Smooth muscle cell (in vitro differentiated cells): Measurements from ENCODE around the gene DHTKD1. TPM values are rescaled to one million over a fixed set of nuclear protein-coding genes. Genes with fewer than 3 reads are reported as not detected.

ENCODE experiments used
- DNase-seq: peaks from one replicate; lab custom pipeline; 2025; ENCODE audit not compliant: unreplicated experiment; lab: John Stamatoyannopoulos, UW
- H2AFZ ChIP-seq: fragments of 200-600 bp; sonication (generic); 2 replicates; pipeline ENCODE4 v1.6.0; 2016; ENCODE audit warnings: antibody characterized with exemption, low read depth, mild to moderate bottlenecking
- H3F3A ChIP-seq: fragments of 200-600 bp; sonication (generic); 2 replicates; pipeline ENCODE4 v1.6.0; 2017; ENCODE audit warnings: antibody characterized with exemption, low read depth
- H3K27ac ChIP-seq: fragments of 200-600 bp; sonication (generic); 2 replicates; pipeline ENCODE4 v1.5.1; 2016; ENCODE audit warnings: low read depth, mild to moderate bottlenecking
- H3K27me3 ChIP-seq: fragments of 200-600 bp; sonication (generic); 2 replicates; pipeline ENCODE4 v1.6.1; 2016; ENCODE audit warnings: low read depth, mild to moderate bottlenecking
- H3K36me3 ChIP-seq: fragments of 200-600 bp; sonication (generic); 2 replicates; pipeline ENCODE4 v1.5.1; 2016; ENCODE audit warnings: low read depth
- H3K4me1 ChIP-seq: fragments of 200-600 bp; sonication (generic); 2 replicates; pipeline ENCODE4 v1.5.1; 2016; ENCODE audit warnings: low read depth
- H3K4me2 ChIP-seq: fragments of 200-600 bp; sonication (generic); 2 replicates; pipeline ENCODE4 v1.6.0; 2016; ENCODE audit warnings: mild to moderate bottlenecking
- H3K4me3 ChIP-seq: fragments of 200-600 bp; sonication (generic); 2 replicates; pipeline ENCODE4 v1.5.1; 2016; ENCODE audit warnings: mild to moderate bottlenecking
- H3K79me2 ChIP-seq: fragments of 200-600 bp; sonication (generic); 2 replicates; pipeline ENCODE4 v1.6.0; 2016; ENCODE audit warnings: low read depth, mild to moderate bottlenecking
- H3K9ac ChIP-seq: fragments of 200-600 bp; sonication (generic); 2 replicates; pipeline ENCODE4 v1.6.0; 2016; ENCODE audit warnings: low read depth
- H3K9me3 ChIP-seq: fragments of 200-600 bp; sonication (generic); replicated peaks from 2 replicates; pipeline ENCODE4 v1.5.1; 2016; ENCODE audit warnings: low read depth
- H4K20me1 ChIP-seq: fragments of 200-600 bp; sonication (generic); 2 replicates; pipeline ENCODE4 v1.6.0; 2016; ENCODE audit warnings: low read depth
- WGBS: methylation state at CpG from one replicate; pipeline ENCODE4 v1.1.7; 2016; ENCODE audit warnings: low lambda C conversion rate; 5-methylcytosine and 5-hydroxymethylcytosine counted together
- polyA plus RNA-seq: library from polyadenylated mRNA; unstranded; fragments of >200 nt; fragmentation: Nextera tagmentation; extraction: Ambion mirVana; gene quantifications from 2 replicates; pipeline ENCODE4 v1.2.1, GENCODE V29; 2016
- total RNA-seq: library from RNA; depleted of rRNA; stranded (reverse); fragments of >200 nt; gene quantifications from 2 replicates; pipeline ENCODE4 v1.2.3, GENCODE V29; 2014
- TF ChIP-seq, protein P1 (sequence below): fragments of 200-600 bp; sonication (generic); IDR thresholded peaks from 2 replicates; pipeline ENCODE4 v1.5.1; 2017; ENCODE audit warnings: borderline replicate concordance, mild to moderate bottlenecking, antibody characterized with exemption; ENCODE audit not compliant: insufficient read depth, poor library complexity, severe bottlenecking

DHTKD1 gene
- total and polyA plus RNA-seq, 2 experiments from 2014 or later, result 9.4 to 16.9 TPM

DNA sequence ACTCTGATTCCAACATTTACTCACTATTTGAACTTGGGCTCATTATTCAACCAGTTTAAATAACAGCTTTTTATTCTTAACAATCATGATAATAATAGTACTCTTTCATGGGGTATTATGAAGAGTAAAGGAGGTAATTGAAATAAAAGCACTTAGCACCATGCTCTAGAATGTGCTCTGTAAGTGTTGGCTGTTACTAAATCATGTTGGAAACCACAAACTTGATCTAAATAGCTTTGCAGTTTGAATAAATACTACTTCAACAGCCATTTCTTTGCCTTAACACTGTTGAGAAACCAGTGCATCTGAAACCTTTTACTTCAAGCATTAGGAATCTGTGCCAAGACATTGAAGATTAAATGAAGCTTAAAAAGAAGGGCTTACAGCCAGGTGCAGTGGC, 18.2 kb upstream of the DHTKD1 start:
- no peaks in the 10 kb centered on the region for H3F3A ChIP-seq
- H3K9ac ChIP-seq, result no peak overlapping the region
- DNase-seq, result no peak
- no peaks in the 10 kb centered on the region for H3K79me2 ChIP-seq
- no peak overlapping the region for H3K4me2 ChIP-seq
- H2AFZ ChIP-seq, result no peak overlapping the region
- no peaks in the 10 kb centered on the region for H3K27me3 ChIP-seq
- TF ChIP-seq, protein P1, sequence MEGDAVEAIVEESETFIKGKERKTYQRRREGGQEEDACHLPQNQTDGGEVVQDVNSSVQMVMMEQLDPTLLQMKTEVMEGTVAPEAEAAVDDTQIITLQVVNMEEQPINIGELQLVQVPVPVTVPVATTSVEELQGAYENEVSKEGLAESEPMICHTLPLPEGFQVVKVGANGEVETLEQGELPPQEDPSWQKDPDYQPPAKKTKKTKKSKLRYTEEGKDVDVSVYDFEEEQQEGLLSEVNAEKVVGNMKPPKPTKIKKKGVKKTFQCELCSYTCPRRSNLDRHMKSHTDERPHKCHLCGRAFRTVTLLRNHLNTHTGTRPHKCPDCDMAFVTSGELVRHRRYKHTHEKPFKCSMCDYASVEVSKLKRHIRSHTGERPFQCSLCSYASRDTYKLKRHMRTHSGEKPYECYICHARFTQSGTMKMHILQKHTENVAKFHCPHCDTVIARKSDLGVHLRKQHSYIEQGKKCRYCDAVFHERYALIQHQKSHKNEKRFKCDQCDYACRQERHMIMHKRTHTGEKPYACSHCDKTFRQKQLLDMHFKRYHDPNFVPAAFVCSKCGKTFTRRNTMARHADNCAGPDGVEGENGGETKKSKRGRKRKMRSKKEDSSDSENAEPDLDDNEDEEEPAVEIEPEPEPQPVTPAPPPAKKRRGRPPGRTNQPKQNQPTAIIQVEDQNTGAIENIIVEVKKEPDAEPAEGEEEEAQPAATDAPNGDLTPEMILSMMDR, result no peak
- no peaks in the 10 kb centered on the region for H4K20me1 ChIP-seq
- H3K4me3 ChIP-seq, result no peak overlapping the region
- no peaks in the 10 kb centered on the region for H3K9me3 ChIP-seq
- H3K4me1 ChIP-seq, result no peaks in the 10 kb centered on the region
- H3K36me3 ChIP-seq, result no peaks in the 10 kb centered on the region
- H3K27ac ChIP-seq, result no peak overlapping the region

DNA sequence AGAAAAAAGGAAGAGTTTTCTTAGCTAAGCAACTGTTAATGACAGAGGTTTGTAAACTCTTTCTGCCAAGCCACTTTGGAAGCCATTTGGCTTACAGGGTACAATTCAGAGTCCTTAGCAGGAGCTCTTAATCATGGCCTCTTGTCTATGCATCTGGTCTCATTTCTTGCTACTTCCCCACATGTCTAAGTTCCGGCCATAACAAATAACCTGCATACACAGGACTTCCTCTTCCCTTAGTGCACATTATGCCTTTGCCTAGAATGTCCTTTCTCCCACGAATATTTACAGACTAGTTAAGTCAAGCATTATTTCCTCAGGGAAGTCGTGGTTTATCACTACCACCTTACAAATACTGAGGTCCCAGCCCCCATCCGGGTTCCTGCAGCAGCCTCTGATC, 17.5 kb upstream of the DHTKD1 start:
- no peaks in the 10 kb centered on the region for H3K36me3 ChIP-seq
- H3K27ac ChIP-seq, result no peak overlapping the region
- 79% methylated on average over 4 of the region's 4 CpGs for WGBS
- H3K4me2 ChIP-seq, result no peak overlapping the region
- DNase-seq, result no peak
- no peaks in the 10 kb centered on the region for H3K27me3 ChIP-seq
- TF ChIP-seq, protein P1, result no peak
- H3K4me3 ChIP-seq, result no peak overlapping the region
- no peak overlapping the region for H3K9ac ChIP-seq
- H3K4me1 ChIP-seq, result no peaks in the 10 kb centered on the region
- no peaks in the 10 kb centered on the region for H3K9me3 ChIP-seq
- H3K79me2 ChIP-seq, result no peaks in the 10 kb centered on the region
- H4K20me1 ChIP-seq, result no peaks in the 10 kb centered on the region
- H3F3A ChIP-seq, result no peaks in the 10 kb centered on the region
- H2AFZ ChIP-seq, result no peak overlapping the region

DNA sequence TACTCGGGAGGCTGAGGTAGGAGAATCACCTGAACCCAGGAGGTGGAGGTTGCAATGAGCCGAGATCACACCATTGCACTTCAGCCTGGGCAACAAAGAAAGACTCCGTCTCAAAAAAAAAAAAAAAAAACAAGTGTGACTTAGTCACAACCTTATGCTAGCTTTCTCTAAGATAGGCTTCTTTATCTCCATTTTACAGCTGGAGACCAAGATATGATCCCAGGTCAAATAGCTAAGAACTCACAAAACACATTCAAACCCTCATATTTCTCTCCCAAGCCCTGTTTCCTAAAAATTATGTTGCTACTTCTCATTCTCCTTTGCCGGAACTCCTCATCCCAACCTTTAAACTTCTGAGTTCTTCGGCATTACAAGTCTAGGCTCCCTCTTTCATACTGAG, 13.0 kb upstream of the DHTKD1 start:
- Histone ChIP-seq H3K79me2 (no peaks in the 10 kb centered on the region), H2AFZ (no peak overlapping the region), H3K27ac (no peak overlapping the region), H4K20me1 (no peaks in the 10 kb centered on the region), H3K9ac (no peak overlapping the region), H3K4me1 (no peaks in the 10 kb centered on the region), H3K4me3 (no peak overlapping the region), H3K9me3 (no peaks in the 10 kb centered on the region), H3K36me3 (no peaks in the 10 kb centered on the region), H3K4me2 (no peak overlapping the region), H3F3A (no peaks in the 10 kb centered on the region), H3K27me3 (no peaks in the 10 kb centered on the region)
- DNase-seq, result no peak
- TF ChIP-seq, protein P1, result no peak
- 95% methylated on average over 5 of the region's 5 CpGs for WGBS

DNA sequence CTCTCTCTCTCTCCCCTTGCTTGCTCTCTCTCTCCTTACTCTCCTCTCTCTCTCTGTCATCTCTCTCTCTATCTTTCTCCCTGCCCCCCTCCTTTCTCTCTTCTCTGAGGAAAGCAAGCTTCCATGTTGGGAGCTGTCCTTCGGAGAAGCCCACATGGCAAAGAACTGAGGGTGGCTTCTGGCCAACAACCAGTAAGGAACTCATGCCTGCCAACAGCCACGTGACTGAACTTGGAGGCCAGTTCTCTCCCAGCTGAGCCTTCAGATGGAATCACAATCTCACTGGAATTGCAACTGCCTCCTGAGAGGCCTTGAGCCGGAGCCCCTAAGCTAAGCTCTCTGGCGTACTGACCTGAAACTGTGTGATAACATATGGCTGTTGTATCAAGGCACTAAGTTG, 12.0 kb upstream of the DHTKD1 start:
- Histone ChIP-seq H2AFZ (no peak overlapping the region), H3K79me2 (no peaks in the 10 kb centered on the region), H3K9ac (no peak overlapping the region), H3K9me3 (no peaks in the 10 kb centered on the region), H3K36me3 (no peaks in the 10 kb centered on the region), H4K20me1 (no peaks in the 10 kb centered on the region), H3K27ac (no peak overlapping the region), H3F3A (no peaks in the 10 kb centered on the region), H3K27me3 (no peaks in the 10 kb centered on the region), H3K4me1 (no peaks in the 10 kb centered on the region), H3K4me3 (no peak overlapping the region), H3K4me2 (no peak overlapping the region)
- DNase-seq, result no peak
- TF ChIP-seq, protein P1, result no peak
- WGBS, result 72% methylated on average over 4 of the region's 4 CpGs
